NCI-H1417 (cell line): ENCODE results near the gene GLRX5.

Source experiments
- DNase-seq, 3 experiments: peaks; one replicate each; lab custom pipeline; 2025; lab: John Stamatoyannopoulos, UW

GLRX5 gene

GRCh38 chr14:95534299-95535225 is at the start of gene GLRX5:
Gene GLRX5, plus strand, starts transcription at chr14:95535050. Its CDS starts 40 bp downstream, at chr14:95535090.
- peak; percentile 99 to 100 (median 99) for DNase-seq

GRCh38 chr14:95485222-95485819 is 49.5 kb upstream of the GLRX5 start:
- no peak for DNase-seq

GRCh38 chr14:95486875-95487668 is 47.8 kb upstream of the GLRX5 start:
- peak; percentile 25 to 71 (median 61) for DNase-seq

- DNase-seq = no peak
Measured at GRCh38 chr14:95487669-95488084, 47.2 kb upstream of the GLRX5 start.

- no peak for DNase-seq
Measured at GRCh38 chr14:95488376-95489213, 46.3 kb upstream of the GLRX5 start.

GRCh38 chr14:95489214-95490137 is 45.4 kb upstream of the GLRX5 start:
- no peak for DNase-seq

- DNase-seq = peak in 2 of 3 experiments; percentile 35 to 82
Measured at GRCh38 chr14:95490138-95490509, 44.7 kb upstream of the GLRX5 start.

- no peak for DNase-seq
Measured at GRCh38 chr14:95490727-95491451, 44.0 kb upstream of the GLRX5 start.

GRCh38 chr14:95491936-95492608 is 42.8 kb upstream of the GLRX5 start:
- DNase-seq = no peak

- peak in 2 of 3 experiments; percentile 22 to 68 for DNase-seq
Measured at GRCh38 chr14:95493503-95493902, 41.3 kb upstream of the GLRX5 start.

GRCh38 chr14:95493976-95494375 is 40.9 kb upstream of the GLRX5 start:
- DNase-seq = no peak

GRCh38 chr14:95494456-95494855 is 40.4 kb upstream of the GLRX5 start:
- DNase-seq = no peak

- DNase-seq = no peak
Measured at GRCh38 chr14:95495076-95495475, 39.8 kb upstream of the GLRX5 start.

GRCh38 chr14:95495538-95496025 is 39.3 kb upstream of the GLRX5 start:
- no peak for DNase-seq

- DNase-seq = no peak
Measured at GRCh38 chr14:95496111-95496681, 38.7 kb upstream of the GLRX5 start.

GRCh38 chr14:95496690-95497259 is 38.1 kb upstream of the GLRX5 start:
- no peak for DNase-seq

- DNase-seq = peak in 2 of 3 experiments; percentile 20 to 68
Measured at GRCh38 chr14:95497561-95498011, 37.3 kb upstream of the GLRX5 start.
